ENCODE measurements around the gene STH.

STH gene

DNA sequence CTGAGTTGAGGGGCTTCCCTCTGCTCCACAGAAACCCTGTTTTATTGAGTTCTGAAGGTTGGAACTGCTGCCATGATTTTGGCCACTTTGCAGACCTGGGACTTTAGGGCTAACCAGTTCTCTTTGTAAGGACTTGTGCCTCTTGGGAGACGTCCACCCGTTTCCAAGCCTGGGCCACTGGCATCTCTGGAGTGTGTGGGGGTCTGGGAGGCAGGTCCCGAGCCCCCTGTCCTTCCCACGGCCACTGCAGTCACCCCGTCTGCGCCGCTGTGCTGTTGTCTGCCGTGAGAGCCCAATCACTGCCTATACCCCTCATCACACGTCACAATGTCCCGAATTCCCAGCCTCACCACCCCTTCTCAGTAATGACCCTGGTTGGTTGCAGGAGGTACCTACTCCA is 26.0 kb downstream of the STH start:
- DNase-seq (ENCODE audit: extremely low read depth, low read depth) = no peak
- TF ChIP-seq, protein P1, sequence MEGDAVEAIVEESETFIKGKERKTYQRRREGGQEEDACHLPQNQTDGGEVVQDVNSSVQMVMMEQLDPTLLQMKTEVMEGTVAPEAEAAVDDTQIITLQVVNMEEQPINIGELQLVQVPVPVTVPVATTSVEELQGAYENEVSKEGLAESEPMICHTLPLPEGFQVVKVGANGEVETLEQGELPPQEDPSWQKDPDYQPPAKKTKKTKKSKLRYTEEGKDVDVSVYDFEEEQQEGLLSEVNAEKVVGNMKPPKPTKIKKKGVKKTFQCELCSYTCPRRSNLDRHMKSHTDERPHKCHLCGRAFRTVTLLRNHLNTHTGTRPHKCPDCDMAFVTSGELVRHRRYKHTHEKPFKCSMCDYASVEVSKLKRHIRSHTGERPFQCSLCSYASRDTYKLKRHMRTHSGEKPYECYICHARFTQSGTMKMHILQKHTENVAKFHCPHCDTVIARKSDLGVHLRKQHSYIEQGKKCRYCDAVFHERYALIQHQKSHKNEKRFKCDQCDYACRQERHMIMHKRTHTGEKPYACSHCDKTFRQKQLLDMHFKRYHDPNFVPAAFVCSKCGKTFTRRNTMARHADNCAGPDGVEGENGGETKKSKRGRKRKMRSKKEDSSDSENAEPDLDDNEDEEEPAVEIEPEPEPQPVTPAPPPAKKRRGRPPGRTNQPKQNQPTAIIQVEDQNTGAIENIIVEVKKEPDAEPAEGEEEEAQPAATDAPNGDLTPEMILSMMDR (IDR thresholded peaks at IDR 0.05; ENCODE audit: low read depth, low read length, missing control alignments) = no peak
- no peak overlapping the region for H3K4me3 ChIP-seq (replicated peaks; ENCODE audit: low read depth, low read length)

DNA sequence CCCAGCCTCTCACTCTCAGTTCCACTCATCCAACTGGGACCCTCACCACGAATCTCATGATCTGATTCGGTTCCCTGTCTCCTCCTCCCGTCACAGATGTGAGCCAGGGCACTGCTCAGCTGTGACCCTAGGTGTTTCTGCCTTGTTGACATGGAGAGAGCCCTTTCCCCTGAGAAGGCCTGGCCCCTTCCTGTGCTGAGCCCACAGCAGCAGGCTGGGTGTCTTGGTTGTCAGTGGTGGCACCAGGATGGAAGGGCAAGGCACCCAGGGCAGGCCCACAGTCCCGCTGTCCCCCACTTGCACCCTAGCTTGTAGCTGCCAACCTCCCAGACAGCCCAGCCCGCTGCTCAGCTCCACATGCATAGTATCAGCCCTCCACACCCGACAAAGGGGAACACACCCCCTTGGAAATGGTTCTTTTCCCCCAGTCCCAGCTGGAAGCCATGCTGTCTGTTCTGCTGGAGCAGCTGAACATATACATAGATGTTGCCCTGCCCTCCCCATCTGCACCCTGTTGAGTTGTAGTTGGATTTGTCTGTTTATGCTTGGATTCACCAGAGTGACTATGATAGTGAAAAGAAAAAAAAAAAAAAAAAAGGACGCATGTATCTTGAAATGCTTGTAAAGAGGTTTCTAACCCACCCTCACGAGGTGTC is 26.6 kb downstream of the STH start:
- no peak overlapping the region for H3K4me3 ChIP-seq (replicated peaks; ENCODE audit: low read depth, low read length)
- no peak for DNase-seq (ENCODE audit: extremely low read depth, low read depth)
- TF ChIP-seq, protein P1 (IDR thresholded peaks at IDR 0.05; ENCODE audit: low read depth, low read length, missing control alignments) = no peak

DNA sequence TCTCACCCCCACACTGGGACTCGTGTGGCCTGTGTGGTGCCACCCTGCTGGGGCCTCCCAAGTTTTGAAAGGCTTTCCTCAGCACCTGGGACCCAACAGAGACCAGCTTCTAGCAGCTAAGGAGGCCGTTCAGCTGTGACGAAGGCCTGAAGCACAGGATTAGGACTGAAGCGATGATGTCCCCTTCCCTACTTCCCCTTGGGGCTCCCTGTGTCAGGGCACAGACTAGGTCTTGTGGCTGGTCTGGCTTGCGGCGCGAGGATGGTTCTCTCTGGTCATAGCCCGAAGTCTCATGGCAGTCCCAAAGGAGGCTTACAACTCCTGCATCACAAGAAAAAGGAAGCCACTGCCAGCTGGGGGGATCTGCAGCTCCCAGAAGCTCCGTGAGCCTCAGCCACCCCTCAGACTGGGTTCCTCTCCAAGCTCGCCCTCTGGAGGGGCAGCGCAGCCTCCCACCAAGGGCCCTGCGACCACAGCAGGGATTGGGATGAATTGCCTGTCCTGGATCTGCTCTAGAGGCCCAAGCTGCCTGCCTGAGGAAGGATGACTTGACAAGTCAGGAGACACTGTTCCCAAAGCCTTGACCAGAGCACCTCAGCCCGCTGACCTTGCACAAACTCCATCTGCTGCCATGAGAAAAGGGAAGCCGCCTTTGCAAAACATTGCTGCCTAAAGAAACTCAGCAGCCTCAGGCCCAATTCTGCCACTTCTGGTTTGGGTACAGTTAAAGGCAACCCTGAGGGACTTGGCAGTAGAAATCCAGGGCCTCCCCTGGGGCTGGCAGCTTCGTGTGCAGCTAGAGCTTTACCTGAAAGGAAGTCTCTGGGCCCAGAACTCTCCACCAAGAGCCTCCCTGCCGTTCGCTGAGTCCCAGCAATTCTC is 27.4 kb downstream of the STH start:
- H3K4me3 ChIP-seq (replicated peaks; ENCODE audit: low read depth, low read length) = no peak overlapping the region
- TF ChIP-seq, protein P1 (IDR thresholded peaks at IDR 0.05; ENCODE audit: low read depth, low read length, missing control alignments) = no peak
- no peak for DNase-seq (ENCODE audit: extremely low read depth, low read depth)

DNA sequence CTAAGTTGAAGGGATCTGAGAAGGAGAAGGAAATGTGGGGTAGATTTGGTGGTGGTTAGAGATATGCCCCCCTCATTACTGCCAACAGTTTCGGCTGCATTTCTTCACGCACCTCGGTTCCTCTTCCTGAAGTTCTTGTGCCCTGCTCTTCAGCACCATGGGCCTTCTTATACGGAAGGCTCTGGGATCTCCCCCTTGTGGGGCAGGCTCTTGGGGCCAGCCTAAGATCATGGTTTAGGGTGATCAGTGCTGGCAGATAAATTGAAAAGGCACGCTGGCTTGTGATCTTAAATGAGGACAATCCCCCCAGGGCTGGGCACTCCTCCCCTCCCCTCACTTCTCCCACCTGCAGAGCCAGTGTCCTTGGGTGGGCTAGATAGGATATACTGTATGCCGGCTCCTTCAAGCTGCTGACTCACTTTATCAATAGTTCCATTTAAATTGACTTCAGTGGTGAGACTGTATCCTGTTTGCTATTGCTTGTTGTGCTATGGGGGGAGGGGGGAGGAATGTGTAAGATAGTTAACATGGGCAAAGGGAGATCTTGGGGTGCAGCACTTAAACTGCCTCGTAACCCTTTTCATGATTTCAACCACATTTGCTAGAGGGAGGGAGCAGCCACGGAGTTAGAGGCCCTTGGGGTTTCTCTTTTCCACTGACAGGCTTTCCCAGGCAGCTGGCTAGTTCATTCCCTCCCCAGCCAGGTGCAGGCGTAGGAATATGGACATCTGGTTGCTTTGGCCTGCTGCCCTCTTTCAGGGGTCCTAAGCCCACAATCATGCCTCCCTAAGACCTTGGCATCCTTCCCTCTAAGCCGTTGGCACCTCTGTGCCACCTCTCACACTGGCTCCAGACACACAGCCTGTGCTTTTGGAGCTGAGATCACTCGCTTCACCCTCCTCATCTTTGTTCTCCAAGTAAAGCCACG is 28.3 kb downstream of the STH start:
- no peak for DNase-seq (ENCODE audit: extremely low read depth, low read depth)
- TF ChIP-seq, protein P1 (IDR thresholded peaks at IDR 0.05; ENCODE audit: low read depth, low read length, missing control alignments) = no peak
- no peak overlapping the region for H3K4me3 ChIP-seq (replicated peaks; ENCODE audit: low read depth, low read length)

DNA sequence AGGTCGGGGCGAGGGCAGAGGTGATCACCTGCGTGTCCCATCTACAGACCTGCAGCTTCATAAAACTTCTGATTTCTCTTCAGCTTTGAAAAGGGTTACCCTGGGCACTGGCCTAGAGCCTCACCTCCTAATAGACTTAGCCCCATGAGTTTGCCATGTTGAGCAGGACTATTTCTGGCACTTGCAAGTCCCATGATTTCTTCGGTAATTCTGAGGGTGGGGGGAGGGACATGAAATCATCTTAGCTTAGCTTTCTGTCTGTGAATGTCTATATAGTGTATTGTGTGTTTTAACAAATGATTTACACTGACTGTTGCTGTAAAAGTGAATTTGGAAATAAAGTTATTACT is 28.9 kb downstream of the STH start:
- DNase-seq (ENCODE audit: extremely low read depth, low read depth) = no peak
- H3K4me3 ChIP-seq (replicated peaks; ENCODE audit: low read depth, low read length) = no peak overlapping the region
- TF ChIP-seq, protein P1 (IDR thresholded peaks at IDR 0.05; ENCODE audit: low read depth, low read length, missing control alignments) = no peak

DNA sequence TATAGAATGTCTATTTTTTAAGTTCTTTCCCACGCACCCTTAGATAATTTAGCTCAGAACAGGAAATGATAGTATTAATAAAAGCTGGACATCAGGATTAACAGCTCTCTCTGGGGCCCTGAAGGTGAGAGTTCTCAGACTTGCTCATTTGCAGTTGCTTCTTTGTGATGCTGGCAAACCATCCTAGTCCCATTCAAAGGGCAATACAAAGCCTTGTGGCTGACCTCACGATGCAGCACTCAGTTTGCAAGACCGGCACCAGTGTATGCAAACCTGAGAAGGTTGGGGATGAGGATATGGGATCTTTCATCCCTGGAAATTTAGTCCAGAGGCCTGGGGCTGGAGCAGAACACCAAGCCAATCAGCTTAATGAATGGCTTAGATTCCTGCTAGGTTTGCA is 29.3 kb downstream of the STH start:
- TF ChIP-seq, protein P1 (IDR thresholded peaks at IDR 0.05; ENCODE audit: low read depth, low read length, missing control alignments) = no peak
- no peak for DNase-seq (ENCODE audit: extremely low read depth, low read depth)
- no peak overlapping the region for H3K4me3 ChIP-seq (replicated peaks; ENCODE audit: low read depth, low read length)

Data from HFF-Myc (cell line).